Measurements from ENCODE around the gene ARHGAP4.

Gene ARHGAP4

DNA sequence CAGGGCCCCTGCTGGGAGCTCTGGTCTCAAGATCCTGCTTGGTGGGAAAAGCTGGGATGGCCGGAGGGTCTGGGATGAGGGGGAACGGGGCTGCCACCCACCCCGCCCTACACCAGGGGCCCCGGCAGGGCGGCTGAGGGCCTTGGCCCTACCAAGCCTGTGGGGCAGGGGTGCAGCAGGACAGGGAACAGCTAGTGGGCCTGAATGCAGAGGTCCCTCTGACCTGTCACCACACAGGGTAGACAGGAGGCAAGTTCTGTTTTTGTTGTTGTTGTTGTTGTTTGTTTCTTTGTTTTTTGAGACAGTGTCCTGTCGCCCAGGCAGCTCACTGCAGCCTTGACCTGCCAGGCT, 18.7 kb upstream of the ARHGAP4 start:
- DNase-seq (ENCODE audit: low read depth), result no peak
- H3K4me3 ChIP-seq (ENCODE audit: low read depth, low read length), result no peak overlapping the region
- TF ChIP-seq, protein P1, sequence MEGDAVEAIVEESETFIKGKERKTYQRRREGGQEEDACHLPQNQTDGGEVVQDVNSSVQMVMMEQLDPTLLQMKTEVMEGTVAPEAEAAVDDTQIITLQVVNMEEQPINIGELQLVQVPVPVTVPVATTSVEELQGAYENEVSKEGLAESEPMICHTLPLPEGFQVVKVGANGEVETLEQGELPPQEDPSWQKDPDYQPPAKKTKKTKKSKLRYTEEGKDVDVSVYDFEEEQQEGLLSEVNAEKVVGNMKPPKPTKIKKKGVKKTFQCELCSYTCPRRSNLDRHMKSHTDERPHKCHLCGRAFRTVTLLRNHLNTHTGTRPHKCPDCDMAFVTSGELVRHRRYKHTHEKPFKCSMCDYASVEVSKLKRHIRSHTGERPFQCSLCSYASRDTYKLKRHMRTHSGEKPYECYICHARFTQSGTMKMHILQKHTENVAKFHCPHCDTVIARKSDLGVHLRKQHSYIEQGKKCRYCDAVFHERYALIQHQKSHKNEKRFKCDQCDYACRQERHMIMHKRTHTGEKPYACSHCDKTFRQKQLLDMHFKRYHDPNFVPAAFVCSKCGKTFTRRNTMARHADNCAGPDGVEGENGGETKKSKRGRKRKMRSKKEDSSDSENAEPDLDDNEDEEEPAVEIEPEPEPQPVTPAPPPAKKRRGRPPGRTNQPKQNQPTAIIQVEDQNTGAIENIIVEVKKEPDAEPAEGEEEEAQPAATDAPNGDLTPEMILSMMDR (IDR thresholded peaks at IDR 0.05; ENCODE audit: low read depth, low read length, missing control alignments), result no peak

DNA sequence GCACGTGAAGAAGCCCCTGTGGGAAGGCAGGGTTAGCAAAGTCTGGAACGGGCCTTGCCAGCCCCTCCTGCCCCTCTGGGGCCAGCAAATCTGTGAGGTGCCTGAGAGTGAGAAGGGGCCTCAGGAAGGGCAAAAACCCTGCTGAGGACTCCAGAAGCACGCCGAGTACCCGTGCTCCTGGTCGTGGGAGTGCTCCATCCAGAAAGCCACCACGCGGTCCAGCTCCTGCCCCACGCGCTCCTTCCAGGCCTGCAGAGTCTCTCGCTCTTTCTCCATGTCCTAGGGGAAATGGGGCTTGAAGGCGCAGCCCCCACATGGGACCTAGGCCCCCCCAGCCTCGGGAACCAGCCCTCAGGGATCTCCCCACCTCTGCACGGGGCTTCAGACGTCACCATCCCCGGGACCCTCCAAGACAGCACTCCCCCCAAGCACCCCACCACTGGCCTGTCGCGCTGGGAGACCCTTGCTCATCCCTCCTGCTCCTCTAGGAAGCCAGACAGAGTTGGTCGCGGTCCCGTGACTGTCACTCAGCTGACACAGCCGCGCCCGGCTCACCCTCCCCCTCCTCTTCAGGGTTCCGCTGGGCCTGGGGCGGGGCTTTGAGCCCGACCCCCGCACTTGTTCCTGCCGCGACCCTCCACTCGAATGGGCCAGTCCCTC, 18.2 kb upstream of the ARHGAP4 start, which contains the start of gene RENBP:
RENBP (minus strand) TSS at position 504 of the 660 bp plus-strand sequence; CDS start at position 471, 33 bp downstream.
- H3K4me3 ChIP-seq (ENCODE audit: low read depth, low read length), result no peak within 1 kb of the TSS
- DNase-seq (ENCODE audit: low read depth), result no peak
- TF ChIP-seq, protein P1 (IDR thresholded peaks at IDR 0.05; ENCODE audit: low read depth, low read length, missing control alignments), result no peak

DNA sequence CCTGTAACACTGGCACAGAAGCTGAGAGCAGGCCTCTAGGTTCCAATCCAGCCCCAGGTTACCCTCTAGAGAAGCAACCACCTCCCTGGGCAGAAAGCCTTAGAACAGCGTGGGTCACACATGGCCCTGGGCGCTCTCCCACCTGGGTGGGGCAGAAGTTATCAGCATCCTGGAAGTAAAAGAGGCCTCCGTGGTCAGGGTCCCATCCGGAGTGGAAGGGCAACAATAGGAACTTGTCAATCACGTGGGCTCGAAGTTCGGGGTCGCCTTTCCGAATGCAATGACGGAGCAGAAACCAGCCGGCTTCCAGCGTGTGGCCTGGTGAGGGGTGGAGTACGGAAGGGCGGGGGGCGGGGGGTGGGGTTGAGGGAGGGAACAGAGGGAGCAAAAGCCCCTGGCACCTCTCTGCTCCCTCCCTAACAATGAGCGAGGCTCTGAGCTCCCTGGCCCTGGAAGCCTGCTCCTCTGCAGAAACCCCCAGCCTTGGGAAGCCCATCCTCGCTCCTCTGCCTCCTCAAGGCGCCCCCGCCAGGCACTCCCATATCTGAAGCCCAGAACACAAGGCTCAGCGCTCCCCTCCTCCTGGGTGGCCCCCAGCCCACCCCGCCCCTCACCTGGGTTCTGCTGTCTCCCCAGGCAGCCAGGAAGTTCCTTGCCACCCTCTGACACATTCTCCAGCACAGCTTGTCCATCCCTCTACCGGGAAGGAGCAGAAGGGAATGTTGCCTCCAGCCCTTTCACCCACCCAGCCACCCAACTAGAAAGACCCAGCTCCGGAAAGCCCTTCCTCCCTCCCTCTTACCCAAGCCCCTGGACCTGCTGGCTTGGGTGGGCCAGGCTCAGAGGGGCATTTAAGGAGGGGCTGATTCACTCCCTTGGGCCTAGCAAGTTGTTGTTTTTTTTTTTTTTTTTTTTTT, 15.5 kb upstream of the ARHGAP4 start:
- TF ChIP-seq, protein P1 (IDR thresholded peaks at IDR 0.05; ENCODE audit: low read depth, low read length, missing control alignments), result no peak
- DNase-seq (ENCODE audit: low read depth), result no peak
- H3K4me3 ChIP-seq (ENCODE audit: low read depth, low read length), result no peak overlapping the region

- TF ChIP-seq, protein P1 (IDR thresholded peaks at IDR 0.05; ENCODE audit: low read depth, low read length, missing control alignments), result no peak
- H3K4me3 ChIP-seq (ENCODE audit: low read depth, low read length), result no peak overlapping the region
- DNase-seq (ENCODE audit: low read depth), result no peak
Observed at GRCh38 chrX:153939573-153939972, 13.5 kb upstream of the ARHGAP4 start.

- no peak overlapping the region for H3K4me3 ChIP-seq (ENCODE audit: low read depth, low read length)
- TF ChIP-seq, protein P1 (IDR thresholded peaks at IDR 0.05; ENCODE audit: low read depth, low read length, missing control alignments), result peak; percentile 26
- no peak for DNase-seq (ENCODE audit: low read depth)
Observed at GRCh38 chrX:153938226-153938786, 12.2 kb upstream of the ARHGAP4 start.

- H3K4me3 ChIP-seq (ENCODE audit: low read depth, low read length), result no peak overlapping the region
- DNase-seq (ENCODE audit: low read depth), result no peak
- TF ChIP-seq, protein P1 (IDR thresholded peaks at IDR 0.05; ENCODE audit: low read depth, low read length, missing control alignments), result no peak
Observed at GRCh38 chrX:153937056-153937455, 11.0 kb upstream of the ARHGAP4 start.

Measured in GM12864 (cell line).